G401 (cell line): ENCODE measurements around the gene RERE. TPM values are rescaled to one million over a fixed set of nuclear protein-coding genes. Genes with fewer than 3 reads are reported as not detected.

Experiments used
- DNase-seq: peaks from one replicate; pipeline ENCODE4 v3.0.0-alpha.2; 2015; ENCODE audit warnings: low spot score
- in situ Hi-C: cut with HindIII; loops from 2 replicates; pipeline ENCODE4 v1.10.0; 2016; ENCODE audit warnings: low sequenced_read_pairs, mixed read lengths
- total RNA-seq: library from RNA; depleted of rRNA; stranded (reverse); fragments of >200 nt; shearing (Covaris generic); gene quantifications from 2 replicates; pipeline ENCODE4 v1.2.3, GENCODE V29; 2014

The RERE gene
- total RNA-seq, 1 experiment from 2014 or later, result 22.6 TPM

GRCh38 chr1:8551613-8552489 is 265.6 kb downstream of the RERE start:
- in situ Hi-C loops, result no loop called here
- no peak for DNase-seq

- no peak for DNase-seq
- in situ Hi-C loops, result no loop called here
Observed at GRCh38 chr1:8551057-8551456, 266.4 kb downstream of the RERE start.

GRCh38 chr1:8547791-8548190 is 269.6 kb downstream of the RERE start:
- no peak for DNase-seq
- in situ Hi-C loops, result no loop called here

- DNase-seq, result no peak
- in situ Hi-C loops, result no loop called here
Observed at GRCh38 chr1:8545078-8545477, 272.4 kb downstream of the RERE start.

- in situ Hi-C loops, result no loop called here
- no peak for DNase-seq
Observed at GRCh38 chr1:8544644-8545043, 272.8 kb downstream of the RERE start.

GRCh38 chr1:8543965-8544364 is 273.5 kb downstream of the RERE start:
- in situ Hi-C loops, result no loop called here
- DNase-seq, result no peak

- in situ Hi-C loops, result no loop called here
- no peak for DNase-seq
Observed at GRCh38 chr1:8541961-8542521, 275.4 kb downstream of the RERE start.

- in situ Hi-C loops, result no loop called here
Observed at GRCh38 chr1:8540971-8541370, 276.5 kb downstream of the RERE start.

GRCh38 chr1:8540261-8540941 is 277.0 kb downstream of the RERE start:
- no peak for DNase-seq
- in situ Hi-C loops, result no loop called here

More at GRCh38 chr1:8540971-8541370, 276.5 kb downstream of the RERE start:
- DNase-seq, result no peak

GRCh38 chr1:8539683-8540082 is 277.8 kb downstream of the RERE start:
- DNase-seq, result no peak
- in situ Hi-C loops, result no loop called here

GRCh38 chr1:8538502-8538901 is 278.9 kb downstream of the RERE start:
- in situ Hi-C loops, result no loop called here
- no peak for DNase-seq

GRCh38 chr1:8537991-8538390 is 279.4 kb downstream of the RERE start:
- in situ Hi-C loops, result no loop called here
- DNase-seq, result no peak

GRCh38 chr1:8536515-8536914 is 280.9 kb downstream of the RERE start:
- DNase-seq, result no peak
- in situ Hi-C loops, result no loop called here

- in situ Hi-C loops, result no loop called here
- no peak for DNase-seq
Observed at GRCh38 chr1:8533907-8534306, 283.5 kb downstream of the RERE start.

GRCh38 chr1:8533124-8533523 is 284.3 kb downstream of the RERE start:
- DNase-seq, result no peak
- in situ Hi-C loops, result no loop called here

GRCh38 chr1:8529901-8530300 is 287.5 kb downstream of the RERE start:
- in situ Hi-C loops, result no loop called here
- peak; percentile 72 for DNase-seq

GRCh38 chr1:8527941-8528340 is 289.5 kb downstream of the RERE start:
- DNase-seq, result no peak
- in situ Hi-C loops, result no loop called here

- DNase-seq, result peak; percentile 99
- in situ Hi-C loops, result no loop called here
Observed at GRCh38 chr1:8525558-8526275, 291.7 kb downstream of the RERE start.

- in situ Hi-C loops, result no loop called here
- DNase-seq, result peak; percentile 57
Observed at GRCh38 chr1:8525216-8525557, 292.3 kb downstream of the RERE start.
